ENCODE data around the gene UBE2D1.
A peak's percentile ranks its signal among the peaks of the same experiment; 100 is the strongest.
"Not testable (repeated sequence)": the region's sequence is repeated elsewhere in the genome, so short reads cannot be mapped to it uniquely, and the experiment has no call there.

UBE2D1 gene

DNA sequence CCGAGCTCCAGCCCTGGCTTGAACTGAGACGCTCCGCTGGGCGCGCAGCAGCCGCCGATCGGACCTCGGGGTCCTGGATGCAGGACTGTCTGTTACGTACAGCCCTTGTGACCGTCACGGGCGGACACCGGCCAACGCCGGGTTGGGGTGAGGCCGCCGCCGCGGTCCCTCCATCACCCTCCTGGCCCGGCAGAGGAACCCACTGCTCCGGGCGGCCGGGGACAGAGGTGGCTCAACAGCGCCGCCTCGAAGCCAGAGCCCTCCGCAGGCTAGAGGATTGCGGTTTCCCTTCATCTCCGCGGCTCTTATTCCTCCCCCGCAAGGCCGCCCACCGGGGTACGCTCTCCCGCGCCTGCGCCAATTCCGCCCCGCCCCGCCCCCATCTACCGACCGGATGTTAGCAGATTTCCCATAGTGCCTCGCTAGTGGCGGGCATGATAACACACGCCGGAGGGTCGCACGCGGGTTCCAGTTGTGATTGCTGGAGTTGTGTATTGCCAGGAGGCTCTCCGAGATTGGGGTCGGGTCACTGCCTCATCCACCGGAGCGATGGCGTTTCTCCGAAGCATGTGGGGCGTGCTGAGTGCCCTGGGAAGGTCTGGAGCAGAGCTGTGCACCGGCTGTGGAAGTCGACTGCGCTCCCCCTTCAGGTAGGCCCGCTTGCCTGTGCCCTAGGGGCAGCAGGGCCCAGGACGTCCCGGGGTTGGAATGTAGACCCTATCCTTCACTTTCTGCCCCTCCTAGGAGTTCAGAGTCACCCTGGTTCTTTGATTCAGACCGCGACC, 50.4 kb downstream of the UBE2D1 start, which contains the start of gene TFAM:
TSS of gene TFAM (plus strand) at position 412 of the 785 bp plus-strand sequence. CDS start at position 550, 138 bp downstream.
- peak; percentile 95 to 99 for DNase-seq

DNA sequence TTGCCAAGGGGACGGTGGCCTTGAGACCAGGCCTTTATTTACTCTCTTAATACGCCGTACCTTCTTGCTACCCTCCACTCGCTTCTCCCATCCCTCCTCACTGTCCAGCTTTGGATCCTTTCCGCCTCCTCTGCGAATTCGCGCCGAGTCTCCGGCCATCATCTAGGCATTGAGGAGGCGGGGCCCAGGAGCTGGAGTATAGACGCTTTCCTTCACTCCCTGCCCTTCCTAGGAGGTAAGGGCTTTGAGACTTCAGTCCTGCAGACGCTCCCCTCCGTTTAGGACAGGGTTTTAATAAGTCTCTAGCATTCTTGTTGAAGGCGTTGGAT, 50.9 kb downstream of the UBE2D1 start:
- peak; percentile 3 to 13 for DNase-seq

DNA sequence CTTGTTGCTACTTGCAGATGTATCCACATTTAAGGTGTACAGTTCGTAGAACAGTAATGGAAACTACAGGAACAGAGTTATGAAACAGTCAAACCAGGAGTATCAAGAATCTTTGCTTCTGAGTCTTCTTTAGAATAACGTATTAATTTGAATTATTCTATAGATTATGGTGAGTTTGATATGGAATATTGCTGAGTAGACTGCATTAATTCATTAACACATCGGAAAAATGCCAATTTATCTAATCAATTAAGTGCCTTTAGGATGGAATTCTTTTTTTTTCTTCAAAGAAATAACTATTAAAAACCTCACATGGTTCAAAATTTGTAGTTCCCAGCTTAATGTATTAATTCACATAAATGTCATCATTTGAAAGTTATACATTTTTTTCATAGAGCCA, 54.2 kb downstream of the UBE2D1 start:
- no peak for DNase-seq

DNA sequence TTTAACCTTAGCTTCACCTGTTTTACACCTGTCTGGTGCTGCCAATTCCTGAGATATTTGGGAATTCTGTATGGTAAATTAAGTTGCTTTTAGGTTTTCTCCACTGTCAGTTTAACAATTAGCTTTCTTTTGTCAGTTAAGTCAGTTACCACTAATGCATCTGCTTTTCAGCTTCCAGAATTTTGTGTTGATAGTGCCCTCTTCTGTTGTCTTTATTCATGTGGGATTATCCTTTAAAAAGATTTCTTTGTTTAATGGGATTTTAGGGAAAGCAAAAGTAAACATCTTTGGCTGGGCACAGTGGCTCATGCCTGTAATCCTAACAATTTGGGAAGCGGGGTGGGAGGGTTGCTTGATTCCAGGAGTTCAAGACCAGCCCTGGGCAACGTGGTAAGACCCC, 58.5 kb downstream of the UBE2D1 start:
- DNase-seq, result no peak

DNA sequence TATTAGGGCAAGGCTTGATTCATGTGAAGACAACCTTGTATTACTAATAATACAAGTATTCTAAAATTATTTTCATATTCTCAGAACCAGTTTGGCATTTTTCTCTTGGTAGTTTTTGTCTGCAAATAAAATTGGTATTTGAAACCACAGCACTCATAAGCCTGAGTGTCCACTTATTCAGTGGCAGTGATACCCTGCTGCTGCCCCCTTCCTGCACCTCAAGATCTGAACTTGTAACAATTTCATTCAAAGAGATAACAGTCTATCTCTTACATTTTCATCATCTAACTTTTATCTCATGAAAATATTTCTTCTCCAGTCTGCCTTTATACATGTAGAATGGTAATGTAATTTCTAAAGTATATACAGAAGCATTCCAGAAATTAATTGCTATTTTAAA, 59.7 kb downstream of the UBE2D1 start:
- DNase-seq, result no peak

DNA sequence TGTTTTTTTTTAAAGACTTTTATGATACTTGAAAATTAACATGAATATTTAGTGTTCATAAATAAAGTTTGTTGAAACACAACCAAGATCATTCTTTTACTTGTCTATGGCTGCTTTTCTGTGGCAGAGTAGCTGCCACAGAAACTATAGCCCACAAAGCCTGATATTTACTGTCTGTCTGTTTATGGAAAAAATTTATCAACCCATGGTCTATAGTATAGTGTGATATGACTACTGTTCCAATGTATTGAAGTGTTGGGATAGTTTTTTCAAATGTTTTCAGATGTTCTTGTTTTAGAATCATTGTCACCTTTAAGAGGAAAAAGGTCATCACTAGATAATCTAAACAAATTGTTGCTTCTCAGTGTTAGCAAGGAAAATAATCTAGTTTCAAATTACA, 61.3 kb downstream of the UBE2D1 start:
- DNase-seq, result no peak

DNA sequence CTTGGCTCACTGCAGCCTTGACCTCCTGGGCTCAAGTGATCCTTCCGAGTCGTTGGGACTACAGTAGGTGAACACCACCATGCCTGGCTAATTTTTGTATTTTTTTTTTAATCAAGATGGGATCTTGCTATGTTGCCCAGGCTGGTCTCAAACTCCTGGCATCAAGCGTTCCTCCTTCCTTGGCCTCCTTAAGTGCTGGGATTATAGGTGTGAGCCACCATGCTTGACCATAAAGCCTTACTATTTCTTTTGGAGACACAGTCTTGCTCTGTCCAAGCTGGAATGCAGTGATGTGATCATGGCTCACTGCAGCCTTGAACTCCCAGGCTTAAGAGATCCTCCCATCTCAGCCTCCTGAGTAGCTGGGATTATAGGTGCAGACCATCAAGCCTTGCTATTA, 63.0 kb downstream of the UBE2D1 start:
- DNase-seq, result no peak

DNA sequence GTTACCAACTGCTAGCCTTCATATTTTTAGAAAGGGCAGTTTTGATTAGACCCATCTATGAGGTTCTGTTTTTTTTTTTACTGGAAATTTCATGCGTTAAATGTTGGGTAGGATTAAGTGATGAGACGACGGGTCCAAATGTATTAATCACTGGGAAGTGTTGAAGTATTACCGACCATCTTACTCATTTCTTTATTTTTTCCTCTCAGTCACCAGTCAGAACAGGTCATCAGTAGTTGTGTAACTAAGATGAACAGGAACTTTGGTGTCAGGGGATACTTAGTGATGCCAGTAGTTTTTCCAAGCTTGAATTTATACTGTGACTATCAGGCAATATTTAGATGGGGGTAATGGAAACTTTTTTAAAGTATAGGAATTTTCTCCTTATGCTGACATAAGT, 64.6 kb downstream of the UBE2D1 start:
- no peak for DNase-seq

DNA sequence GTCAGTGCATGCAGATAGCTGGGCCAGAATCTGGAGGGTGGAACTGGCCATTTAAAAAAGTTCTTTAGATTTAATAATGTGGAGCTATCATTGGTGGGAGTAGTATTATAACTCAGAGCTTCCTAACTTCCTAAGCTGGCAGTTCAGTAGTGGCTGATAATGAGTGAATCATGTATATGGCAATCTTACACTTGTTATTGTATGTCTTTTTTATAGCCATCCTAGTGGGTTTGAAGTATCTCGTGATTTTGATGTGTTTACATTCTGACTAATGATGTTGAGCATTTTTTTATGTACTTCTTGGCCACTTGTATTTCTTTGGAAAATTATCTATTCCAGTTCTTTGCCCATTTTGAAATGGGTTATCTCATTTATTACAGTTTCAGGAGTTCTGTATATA, 65.8 kb downstream of the UBE2D1 start:
- DNase-seq, result no peak

DNA sequence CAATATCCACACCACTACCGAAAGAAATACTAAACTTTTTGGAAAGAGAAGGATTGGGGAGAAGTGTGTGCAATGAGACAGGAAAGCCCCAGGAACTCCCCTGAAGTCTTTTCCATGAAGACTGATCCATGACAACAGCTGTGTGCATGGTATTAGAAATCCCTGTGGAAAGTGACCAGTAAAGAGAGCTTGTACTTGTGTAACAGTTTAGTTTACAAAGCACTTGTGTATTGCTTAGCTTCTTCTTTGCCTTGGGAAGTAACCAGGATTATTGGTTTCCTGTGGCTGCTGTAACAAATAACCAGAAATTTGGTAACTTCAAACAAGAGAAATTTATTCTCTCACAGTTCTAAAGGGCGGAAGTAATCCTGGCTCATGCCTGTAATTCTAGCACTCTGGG, 69.2 kb downstream of the UBE2D1 start:
- no peak for DNase-seq

DNA sequence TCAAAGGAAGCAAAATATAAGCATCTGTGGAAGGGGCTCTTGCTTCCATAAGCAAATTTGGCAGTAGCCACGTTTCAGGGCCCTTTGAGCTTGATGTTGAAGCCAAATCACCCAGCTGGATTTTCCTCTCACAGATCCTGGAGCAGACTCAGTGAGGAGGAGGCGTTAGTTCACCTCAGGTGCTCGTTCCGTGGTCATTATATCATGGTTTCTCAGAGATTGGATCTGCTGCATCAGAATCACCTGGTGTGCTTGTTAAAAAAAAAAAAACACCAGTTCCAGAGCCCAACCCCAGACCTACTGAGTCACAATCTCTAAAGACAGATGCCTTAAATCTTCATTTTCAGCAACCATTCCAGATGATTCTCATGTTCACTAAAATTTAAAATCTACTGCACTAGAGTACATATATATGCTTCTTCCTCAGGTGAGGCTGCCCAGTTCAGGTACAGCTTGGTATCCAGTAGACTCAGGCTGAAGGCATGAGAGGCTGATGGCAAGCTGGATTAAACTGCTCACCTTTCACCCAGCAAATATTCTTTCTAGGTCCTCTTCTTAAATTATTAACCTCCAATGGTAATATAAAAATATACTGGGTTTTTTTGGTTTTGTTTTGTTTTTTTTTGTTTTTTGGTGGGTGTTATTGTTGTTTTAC, 75.3 kb downstream of the UBE2D1 start:
- no peak for DNase-seq

DNA sequence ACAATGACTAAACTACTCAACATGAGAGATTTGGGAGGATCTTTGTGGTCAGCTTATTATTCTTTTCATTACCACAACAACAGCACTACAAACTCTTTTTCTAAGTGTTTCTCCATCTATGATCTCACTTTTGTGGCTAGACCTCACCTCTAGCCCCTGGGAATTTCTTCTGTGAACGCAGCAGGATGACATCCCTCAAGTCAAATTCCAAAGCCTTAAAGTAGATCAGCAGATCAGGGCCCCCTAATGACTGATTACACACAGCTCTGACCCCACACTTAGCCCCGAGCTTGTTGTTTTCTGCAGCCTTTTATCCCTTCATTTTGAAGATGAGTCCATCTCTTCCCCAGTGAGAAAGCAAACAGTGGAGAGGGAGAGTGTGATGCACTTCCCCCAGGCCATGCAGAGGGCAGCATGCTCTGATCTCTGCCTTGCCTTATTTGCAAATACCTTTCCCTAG, 77.7 kb downstream of the UBE2D1 start:
- no peak for DNase-seq

DNA sequence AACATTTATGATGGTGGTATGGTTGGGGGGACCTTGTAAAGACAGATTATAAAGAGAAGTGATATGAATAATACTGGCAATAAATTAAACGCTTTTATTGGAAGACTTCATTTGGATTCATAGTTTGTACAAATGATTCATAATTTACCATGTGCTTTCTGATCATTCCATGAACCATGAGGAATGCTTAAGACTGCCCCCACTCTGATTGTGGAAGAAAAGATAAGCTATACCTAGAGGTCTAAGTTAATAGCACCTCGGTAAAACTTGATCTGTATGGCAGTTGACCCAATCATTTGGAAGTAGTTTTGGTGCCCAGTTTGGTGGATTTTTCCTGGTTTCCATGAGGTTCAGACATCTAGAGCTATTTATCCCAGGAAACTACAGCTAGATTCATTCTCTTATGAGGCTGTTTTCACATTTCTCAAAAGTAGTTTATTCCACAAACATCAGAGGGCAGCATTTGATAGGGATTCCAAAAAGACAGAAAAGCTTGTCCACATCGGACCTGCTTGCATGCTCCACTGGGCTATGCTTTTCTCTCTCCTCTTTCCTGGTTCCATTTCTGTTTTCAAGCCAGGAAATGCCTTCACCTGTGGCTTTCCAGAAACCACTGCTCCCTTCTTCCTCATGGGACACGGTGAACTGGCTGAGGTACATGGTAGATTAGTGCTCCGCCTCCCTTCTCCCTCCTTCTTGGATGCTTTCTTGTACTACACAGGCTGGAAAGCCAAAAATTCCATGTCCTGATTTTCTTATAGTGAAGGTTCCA, 79.7 kb downstream of the UBE2D1 start:
- no peak for DNase-seq

DNA sequence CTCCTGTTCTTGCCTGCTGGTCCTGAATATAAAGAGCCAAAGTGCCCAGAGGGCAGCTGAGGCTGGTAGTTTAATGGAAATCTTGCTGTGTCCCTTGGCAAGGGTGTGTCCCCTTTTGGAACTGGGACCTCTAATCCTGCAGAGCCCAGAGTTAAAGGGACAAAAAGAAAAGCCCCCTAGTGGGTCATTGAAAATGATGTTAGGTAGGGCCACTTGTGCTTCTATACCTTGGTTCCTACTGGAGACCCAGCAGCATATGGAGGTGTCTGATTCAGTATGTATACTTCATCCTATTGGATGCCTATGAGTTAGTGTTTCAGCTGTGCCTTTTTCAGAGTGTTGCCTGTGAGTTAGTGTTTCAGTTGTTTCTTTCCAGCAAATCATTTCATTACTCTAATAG, 81.0 kb downstream of the UBE2D1 start:
- DNase-seq, result no peak

DNA sequence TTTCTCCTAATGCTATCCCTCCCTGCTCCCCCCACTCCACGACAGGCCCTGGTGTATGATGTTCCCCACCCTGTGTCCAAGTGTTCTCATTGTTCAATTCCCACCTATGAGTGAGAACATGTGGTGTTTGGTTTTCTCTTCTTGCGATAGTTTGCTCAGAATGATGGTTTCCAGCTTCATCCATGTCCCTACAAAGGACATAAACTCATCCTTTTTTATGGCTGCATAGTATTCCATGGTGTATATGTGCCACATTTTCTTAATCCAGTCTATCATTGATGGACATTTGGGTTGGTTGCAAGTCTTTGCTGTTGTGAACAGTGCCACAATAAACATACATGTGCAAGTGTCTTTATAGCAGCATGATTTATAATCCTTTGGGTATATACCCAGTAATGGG, 83.1 kb downstream of the UBE2D1 start:
- not testable (repeated sequence) for DNase-seq

Data from activated CD4-positive, alpha-beta T cell treated with anti-CD3 and anti-CD28 coated beads for 4 hours (primary cell).